Right lung (tissue), 5 donors: ENCODE data around the gene GLDN. TPM values are rescaled to one million over a fixed set of nuclear protein-coding genes. Genes with fewer than 3 reads are reported as not detected.
"Not testable (repeated sequence)": the region's sequence is repeated elsewhere in the genome, so short reads cannot be mapped to it uniquely, and the experiment has no call there.

Experiments used
- DNase-seq, 2 donors: peaks; one replicate each; pipeline ENCODE4 v3.0.0-alpha.2; 2013
- polyA plus RNA-seq, 5 donors: library from polyadenylated mRNA; unstranded; fragments of 120-200 nt; gene quantifications; one replicate each; pipeline versions ENCODE4 v1.2.1 to v1.2.3, GENCODE V29; 2013; ENCODE audit warnings: inconsistent platforms in 1 of 5, low replicate concordance in 1 of 5; ENCODE audit not compliant: insufficient read length in 5 of 5, insufficient read depth in 1 of 5

GLDN gene
- polyA plus RNA-seq, 5 donors, result 0.19 to 0.31 (median 0.21) TPM

- DNase-seq, result no peak
Measured at GRCh38 chr15:51444807-51445206, 103.4 kb downstream of the GLDN start.

GRCh38 chr15:51446029-51446744 is 104.7 kb downstream of the GLDN start:
- DNase-seq, result not testable (repeated sequence)

GRCh38 chr15:51447855-51448621 is 106.6 kb downstream of the GLDN start:
- DNase-seq, result no peak

GRCh38 chr15:51448622-51449399 is 107.4 kb downstream of the GLDN start:
- DNase-seq, result no peak

- no peak for DNase-seq
Measured at GRCh38 chr15:51450001-51450400, 108.5 kb downstream of the GLDN start.

Other genes with a start within 250 kb of the GLDN start
- gene TNFAIP8L3, start 246.7 kb upstream of the GLDN start, polyA plus RNA-seq, result 1 to 10 TPM; 3.0 to 4.5 (median 4.3) TPM
- 1 to 10 TPM in 1 of 5 donors, under 1 TPM in 1, not detected in 3; 0.10 to 1.9 TPM for gene CYP19A1, start 3.1 kb upstream of the GLDN start, polyA plus RNA-seq